ENCODE data around the gene RAB7A.

The RAB7A gene

GRCh38 chr3:128726023-128727016 lies at the start of gene RAB7A:
RAB7A (plus strand) TSS chr3:128726183; CDS start chr3:128795368, 69,185 bp downstream.
- peak; percentile 97 for DNase-seq (ENCODE audit: low spot score)

DNA sequence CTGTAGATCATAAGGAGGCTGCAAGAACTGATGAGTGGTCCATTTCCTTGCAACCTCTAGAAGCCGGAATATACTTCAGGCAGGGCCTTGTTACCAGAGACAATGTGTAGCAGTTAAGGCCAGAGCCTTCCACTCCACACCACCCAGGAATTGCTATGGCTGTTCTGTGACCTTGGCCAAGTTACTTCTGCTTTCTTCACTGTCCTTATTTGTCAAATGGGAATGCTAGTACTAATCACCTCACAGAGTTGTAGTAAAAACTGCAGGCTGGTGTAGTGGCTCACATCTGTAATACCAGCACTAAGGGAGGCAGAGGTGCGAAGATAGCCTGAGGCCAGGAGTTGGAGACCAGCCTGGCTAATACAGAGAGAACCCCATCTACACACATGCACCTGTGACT lies 46.6 kb upstream of the RAB7A start:
- no peak for DNase-seq (ENCODE audit: low spot score)

- DNase-seq (ENCODE audit: low spot score) = peak; percentile 99
These were observed 45.2 kb upstream of the RAB7A start for GRCh38 chr3:128680603-128681368.

GRCh38 chr3:128681369-128681829 lies 44.6 kb upstream of the RAB7A start:
- DNase-seq (ENCODE audit: low spot score) = no peak

DNA sequence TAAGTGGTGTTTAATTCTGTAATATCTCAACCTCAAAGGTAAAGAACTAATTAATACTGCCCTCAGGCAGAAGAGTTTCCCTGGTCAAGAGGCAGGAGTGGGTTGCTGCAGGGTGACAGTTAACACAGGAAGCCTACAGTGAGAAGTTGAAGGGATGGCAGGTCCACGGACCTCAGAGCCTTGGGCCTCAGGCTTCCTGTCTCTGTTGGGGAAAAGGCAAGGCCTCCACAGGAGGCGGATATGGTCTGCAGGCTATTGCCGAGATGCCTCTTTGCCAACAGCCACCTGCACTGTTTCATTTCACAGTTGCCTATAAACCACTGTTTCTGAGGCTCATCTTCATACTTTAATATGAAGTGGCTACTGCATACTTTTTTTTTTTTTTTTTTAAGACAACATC lies 42.0 kb upstream of the RAB7A start:
- DNase-seq (ENCODE audit: low spot score) = no peak

GRCh38 chr3:128684986-128685726 lies 40.8 kb upstream of the RAB7A start:
- DNase-seq (ENCODE audit: low spot score) = no peak

DNA sequence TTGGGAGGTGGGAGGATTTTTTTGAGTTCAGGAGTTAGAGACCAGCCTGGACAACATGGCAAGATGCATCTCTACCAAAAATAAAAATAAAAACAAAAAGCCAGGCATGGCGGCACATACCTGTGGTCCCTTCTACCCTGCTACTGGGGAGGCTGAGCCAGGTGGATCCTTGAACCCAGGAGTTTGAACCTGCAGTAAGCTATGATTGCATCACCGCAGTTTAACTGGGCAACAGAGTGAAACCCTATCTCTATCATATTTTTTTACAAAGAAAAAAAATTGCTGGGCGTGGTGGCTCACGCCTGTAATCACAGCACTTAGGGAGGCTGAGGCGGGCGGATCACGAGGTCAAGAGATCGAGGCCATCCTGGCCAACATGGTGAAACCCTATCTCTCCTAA lies 39.5 kb upstream of the RAB7A start:
- DNase-seq (ENCODE audit: low spot score) = no peak

DNA sequence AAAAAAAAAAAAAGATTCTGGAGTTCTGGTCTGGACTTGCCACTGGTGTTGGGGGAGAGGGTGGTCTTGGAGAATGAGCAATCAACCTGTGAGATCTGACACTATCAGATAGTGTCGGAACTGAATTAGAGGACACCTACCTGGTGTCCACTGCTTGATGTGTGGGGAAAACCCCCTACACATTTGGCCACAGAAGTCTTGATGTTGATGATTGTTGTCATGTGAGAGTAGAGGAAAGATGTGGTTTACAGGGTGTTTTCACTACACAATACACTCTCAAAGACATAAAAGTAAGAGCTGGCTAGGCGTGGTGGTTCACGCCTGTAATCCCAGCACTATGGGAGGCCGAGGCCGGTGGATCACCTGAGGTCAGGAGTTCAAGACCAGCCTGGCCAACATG lies 36.9 kb upstream of the RAB7A start:
- no peak for DNase-seq (ENCODE audit: low spot score)

GRCh38 chr3:128693696-128694095 lies 32.3 kb upstream of the RAB7A start:
- no peak for DNase-seq (ENCODE audit: low spot score)

GRCh38 chr3:128697341-128697740 lies 28.6 kb upstream of the RAB7A start:
- DNase-seq (ENCODE audit: low spot score) = no peak

GRCh38 chr3:128698211-128699047 lies 27.6 kb upstream of the RAB7A start:
- no peak for DNase-seq (ENCODE audit: low spot score)

GRCh38 chr3:128701342-128702212 lies 24.4 kb upstream of the RAB7A start:
- DNase-seq (ENCODE audit: low spot score) = no peak

- no peak for DNase-seq (ENCODE audit: low spot score)
These were observed 23.6 kb upstream of the RAB7A start for GRCh38 chr3:128702391-128702790.

GRCh38 chr3:128703561-128703960 lies 22.4 kb upstream of the RAB7A start:
- no peak for DNase-seq (ENCODE audit: low spot score)

DNA sequence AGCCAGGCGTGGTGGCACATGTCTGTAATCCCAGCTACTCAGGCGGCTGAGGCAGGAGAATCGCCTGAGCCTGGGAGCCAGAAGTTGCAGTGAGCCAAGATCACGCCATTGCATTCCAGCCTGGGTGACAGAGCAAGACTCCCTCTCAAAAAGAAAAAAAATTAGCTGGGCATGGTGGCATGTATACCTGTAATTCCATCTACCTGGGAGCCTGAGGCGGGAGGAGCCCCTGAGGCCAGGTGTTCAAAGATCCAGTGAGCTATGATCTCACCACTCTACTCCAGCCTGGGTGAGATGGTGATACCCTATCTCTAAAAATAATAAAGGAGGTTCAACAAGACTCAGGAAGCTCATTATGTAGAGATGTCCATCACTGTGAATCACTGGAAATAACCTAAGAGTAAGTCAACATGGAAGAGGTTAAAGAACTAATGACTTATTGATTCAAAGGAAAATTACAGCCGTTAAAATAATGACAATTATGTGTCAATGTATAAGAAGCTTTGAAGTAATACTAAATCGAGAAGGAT lies 19.8 kb upstream of the RAB7A start:
- DNase-seq (ENCODE audit: low spot score) = no peak

- no peak for DNase-seq (ENCODE audit: low spot score)
These were observed 18.0 kb upstream of the RAB7A start for GRCh38 chr3:128707928-128708494.

DNA sequence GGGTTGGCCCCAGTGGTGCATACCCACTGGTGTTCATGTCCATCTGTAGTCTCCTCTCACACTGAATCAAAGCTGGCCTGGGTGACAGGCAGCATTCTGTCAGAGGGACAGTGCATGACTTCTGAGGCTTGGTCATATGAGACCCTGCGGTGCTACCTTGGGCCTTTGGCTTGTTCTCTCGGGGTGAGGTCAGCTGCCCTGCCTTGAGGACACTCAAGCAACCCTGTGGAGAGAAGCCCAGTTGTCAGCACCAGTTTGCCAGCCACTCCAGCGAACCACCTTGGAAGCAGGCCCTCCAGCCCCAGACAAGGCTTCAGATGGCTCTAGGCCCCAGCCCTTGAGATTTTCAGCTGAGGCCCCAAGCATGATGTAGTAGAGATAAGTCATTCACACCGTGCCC lies 16.9 kb upstream of the RAB7A start:
- DNase-seq (ENCODE audit: low spot score) = no peak

GRCh38 chr3:128709506-128710210 lies 16.3 kb upstream of the RAB7A start:
- no peak for DNase-seq (ENCODE audit: low spot score)
